OCI-LY1 (cell line): ENCODE data around the gene AFAP1.

Experiments
- H2AFZ ChIP-seq: fragments of 200-600 bp; sonication (generic), shearing (Covaris generic); 2 replicates; pipeline ENCODE4 v1.6.0; 2014; ENCODE audit warnings: antibody characterized with exemption, mild to moderate bottlenecking, low read length
- H3F3A ChIP-seq: fragments of 200-600 bp; sonication (generic), shearing (Covaris generic); 2 replicates; pipeline ENCODE4 v1.6.0; 2014; ENCODE audit warnings: mild to moderate bottlenecking, antibody characterized with exemption, low read length, moderate library complexity; ENCODE audit not compliant: insufficient read depth
- H3K27ac ChIP-seq: fragments of 200-600 bp; sonication (generic); 2 replicates; pipeline ENCODE4 v1.5.1; 2014; ENCODE audit warnings: low read length, mixed run types, mild to moderate bottlenecking, low read depth; ENCODE audit not compliant: poor library complexity, severe bottlenecking
- H3K27me3 ChIP-seq: fragments of 200-600 bp; sonication (generic); 2 replicates; pipeline ENCODE4 v1.6.0; 2014; ENCODE audit warnings: antibody characterized with exemption, mild to moderate bottlenecking, low read length, moderate library complexity; ENCODE audit not compliant: insufficient read depth
- H3K36me3 ChIP-seq: fragments of 200-600 bp; sonication (generic); 2 replicates; pipeline ENCODE4 v1.6.1; 2014; ENCODE audit warnings: mild to moderate bottlenecking, antibody characterized with exemption, low read length, moderate library complexity, mixed read lengths; ENCODE audit not compliant: insufficient read depth
- H3K4me1 ChIP-seq: fragments of 200-600 bp; sonication (generic); 2 replicates; pipeline ENCODE4 v1.5.1; 2014; ENCODE audit warnings: mild to moderate bottlenecking, low read length, moderate library complexity; ENCODE audit not compliant: insufficient read depth, severe bottlenecking
- H3K4me2 ChIP-seq: fragments of 200-600 bp; sonication (generic), shearing (Covaris generic); 2 replicates; pipeline ENCODE4 v1.6.1; 2014; ENCODE audit warnings: low read length
- H3K4me3 ChIP-seq: fragments of 200-600 bp; sonication (generic); 2 replicates; pipeline ENCODE4 v1.5.1; 2014; ENCODE audit warnings: low read length, low read depth, mild to moderate bottlenecking, mixed read lengths; ENCODE audit not compliant: poor library complexity, severe bottlenecking
- H3K79me2 ChIP-seq: fragments of 200-600 bp; shearing (Covaris generic); 2 replicates; pipeline ENCODE4 v1.6.1; 2016; ENCODE audit warnings: mixed run types, low read length, mixed read lengths; ENCODE audit not compliant: insufficient read depth
- H3K9ac ChIP-seq: fragments of 200-600 bp; sonication (generic), shearing (Covaris generic); 2 replicates; pipeline ENCODE4 v1.6.1; 2014; ENCODE audit warnings: mild to moderate bottlenecking, low read length, mixed read lengths
- H3K9me2 ChIP-seq: fragments of 200-600 bp; sonication (generic), shearing (Covaris generic); 2 replicates; pipeline ENCODE4 v1.6.1; 2014; ENCODE audit warnings: low read depth, mild to moderate bottlenecking, low read length, mixed read lengths
- H3K9me3 ChIP-seq: fragments of 200-600 bp; shearing (Covaris generic); 2 replicates; pipeline ENCODE4 v1.6.1; 2014; ENCODE audit warnings: low read length, mixed read lengths
- H4K20me1 ChIP-seq: fragments of 200-600 bp; sonication (generic), shearing (Covaris generic); 2 replicates; pipeline ENCODE4 v1.6.0; 2016; ENCODE audit warnings: mild to moderate bottlenecking, low read length; ENCODE audit not compliant: insufficient read depth
- CTCF ChIP-seq: fragments of 200-600 bp; sonication (generic), shearing (Covaris generic); IDR thresholded peaks from 2 replicates; pipeline ENCODE4 v1.5.1; 2017; ENCODE audit warnings: mild to moderate bottlenecking, antibody characterized with exemption, low read length, moderate library complexity, mixed read lengths
- EZH2 ChIP-seq: fragments of 200-600 bp; sonication (generic), shearing (Covaris generic); IDR thresholded peaks from 2 replicates; pipeline ENCODE4 v1.8.0; 2017; ENCODE audit warnings: borderline replicate concordance, mixed run types, mild to moderate bottlenecking, antibody characterized with exemption, low read length, moderate library complexity, mixed read lengths

AFAP1 gene

GRCh38 chr4:7894098-7894676 is 45.5 kb downstream of the AFAP1 start:
- Histone ChIP-seq H3K9ac (no peak overlapping the region), H3K4me2 (no peak overlapping the region), H3K79me2 (no peaks in the 10 kb centered on the region), H3K36me3 (no peaks in the 10 kb centered on the region), H3K27ac (no peak overlapping the region), H3K4me3 (no peak overlapping the region), H3K9me2 (no peaks in the 10 kb centered on the region), H3K27me3 (no peaks in the 10 kb centered on the region), H3K4me1 (no peaks in the 10 kb centered on the region), H2AFZ (no peak overlapping the region), H3K9me3 (no peaks in the 10 kb centered on the region), H3F3A (no peaks in the 10 kb centered on the region), H4K20me1 (no peaks in the 10 kb centered on the region)
- TF ChIP-seq EZH2 = no peak

GRCh38 chr4:7893539-7893938 is 46.1 kb downstream of the AFAP1 start:
- Histone ChIP-seq H4K20me1 (no peaks in the 10 kb centered on the region), H3K4me3 (no peak overlapping the region), H3K9me3 (no peaks in the 10 kb centered on the region), H3K4me2 (no peak overlapping the region), H3K79me2 (no peaks in the 10 kb centered on the region), H3K9ac (no peak overlapping the region), H3K27me3 (no peaks in the 10 kb centered on the region), H3K4me1 (no peaks in the 10 kb centered on the region), H3K36me3 (no peaks in the 10 kb centered on the region), H2AFZ (no peak overlapping the region), H3K27ac (no peak overlapping the region), H3K9me2 (no peaks in the 10 kb centered on the region), H3F3A (no peaks in the 10 kb centered on the region)
- no peak for TF ChIP-seq CTCF
- TF ChIP-seq EZH2 = no peak

- Histone ChIP-seq H3F3A (no peaks in the 10 kb centered on the region), H3K4me1 (no peaks in the 10 kb centered on the region), H3K4me3 (no peak overlapping the region), H3K9ac (no peak overlapping the region), H3K36me3 (no peaks in the 10 kb centered on the region), H2AFZ (no peak overlapping the region), H3K79me2 (no peaks in the 10 kb centered on the region), H3K27ac (no peak overlapping the region), H4K20me1 (no peaks in the 10 kb centered on the region), H3K27me3 (no peaks in the 10 kb centered on the region), H3K4me2 (no peak overlapping the region), H3K9me2 (no peaks in the 10 kb centered on the region), H3K9me3 (no peaks in the 10 kb centered on the region)
- TF ChIP-seq CTCF (no peak), EZH2 (no peak)
These were observed 47.2 kb downstream of the AFAP1 start for GRCh38 chr4:7892212-7893019.
